GM21528 (cell line): ENCODE results near the gene RNU1-2.
"Not testable (repeated sequence)": the region's sequence is repeated elsewhere in the genome, so short reads cannot be mapped to it uniquely, and the experiment has no call there.

Experiments used
- ATAC-seq: cut with Tn5 transposase; IDR thresholded peaks from one replicate; pipeline ENCODE4 v1.9.1; 2021; ENCODE audit warnings: mild to moderate bottlenecking, moderate library complexity; ENCODE audit not compliant: unreplicated experiment, low FRiP score

RNU1-2 gene

DNA sequence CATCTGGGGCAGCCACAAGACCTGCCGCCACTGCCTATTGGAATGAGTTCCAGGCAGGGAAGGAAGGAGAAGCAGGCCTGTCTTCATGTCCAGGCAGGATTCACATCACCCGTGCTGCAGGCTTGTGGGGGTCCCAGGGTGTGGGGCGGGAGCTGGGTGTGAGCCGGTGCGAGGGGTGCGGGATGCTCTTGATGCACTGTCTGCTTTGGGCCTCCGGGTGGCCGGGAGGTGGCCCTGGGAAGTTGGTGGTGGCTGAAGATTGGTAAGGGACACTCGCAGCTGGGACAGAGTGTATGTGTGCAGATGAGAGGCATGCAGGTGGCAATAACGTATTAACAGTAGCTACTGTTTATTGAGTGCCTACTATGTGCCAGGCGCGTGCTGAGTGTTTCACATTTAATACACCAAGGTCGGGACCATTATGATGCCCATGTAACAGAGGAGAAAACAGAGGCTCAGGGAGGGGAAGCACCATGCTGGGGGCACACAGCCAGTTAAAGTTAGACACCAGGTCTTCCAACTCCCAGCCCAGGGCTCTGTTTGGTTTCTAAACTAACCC is 29.2 kb downstream of the RNU1-2 start:
- ATAC-seq, result no peak

DNA sequence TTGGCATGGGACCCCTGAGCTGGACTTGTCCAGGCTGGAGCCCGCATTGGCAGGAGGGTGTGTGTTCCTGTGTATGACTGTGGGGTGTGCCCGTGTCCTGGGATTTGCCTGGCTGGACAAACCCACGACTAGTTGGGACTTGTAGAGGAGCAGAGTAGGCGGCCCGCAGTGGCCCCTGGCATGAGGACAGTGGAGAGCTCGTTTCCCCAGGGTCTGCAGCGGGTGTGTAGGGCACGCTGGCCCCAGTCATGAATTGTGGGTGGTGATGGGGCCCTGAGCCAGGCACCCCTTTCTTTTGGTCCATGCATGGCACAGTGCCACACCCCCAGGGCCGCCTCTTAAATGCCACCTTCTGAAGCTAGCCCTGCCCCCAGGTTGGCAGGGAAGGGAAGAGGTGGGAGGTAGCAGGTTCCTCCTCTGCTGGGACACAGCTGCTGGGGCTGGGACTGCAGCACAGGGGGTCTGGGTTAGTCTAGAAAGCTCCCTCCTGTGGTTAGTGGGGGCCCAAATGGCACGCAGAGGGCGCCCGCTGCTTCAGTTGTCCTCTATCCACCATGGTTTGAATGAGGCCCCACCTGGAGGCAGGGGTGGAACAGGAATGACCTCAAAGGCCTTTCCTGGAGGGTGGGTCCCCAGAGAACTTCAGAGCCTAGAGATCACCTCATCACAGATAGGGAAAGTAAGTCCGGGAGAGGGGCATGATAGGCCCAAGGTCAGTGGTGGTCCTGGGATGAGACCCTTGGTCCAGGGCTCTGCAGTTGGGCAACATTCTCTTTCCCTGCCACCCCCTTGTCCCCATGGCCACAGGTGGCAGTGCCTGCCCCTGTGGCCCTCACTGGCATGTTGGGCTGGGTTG is 30.1 kb downstream of the RNU1-2 start:
- ATAC-seq, result no peak

DNA sequence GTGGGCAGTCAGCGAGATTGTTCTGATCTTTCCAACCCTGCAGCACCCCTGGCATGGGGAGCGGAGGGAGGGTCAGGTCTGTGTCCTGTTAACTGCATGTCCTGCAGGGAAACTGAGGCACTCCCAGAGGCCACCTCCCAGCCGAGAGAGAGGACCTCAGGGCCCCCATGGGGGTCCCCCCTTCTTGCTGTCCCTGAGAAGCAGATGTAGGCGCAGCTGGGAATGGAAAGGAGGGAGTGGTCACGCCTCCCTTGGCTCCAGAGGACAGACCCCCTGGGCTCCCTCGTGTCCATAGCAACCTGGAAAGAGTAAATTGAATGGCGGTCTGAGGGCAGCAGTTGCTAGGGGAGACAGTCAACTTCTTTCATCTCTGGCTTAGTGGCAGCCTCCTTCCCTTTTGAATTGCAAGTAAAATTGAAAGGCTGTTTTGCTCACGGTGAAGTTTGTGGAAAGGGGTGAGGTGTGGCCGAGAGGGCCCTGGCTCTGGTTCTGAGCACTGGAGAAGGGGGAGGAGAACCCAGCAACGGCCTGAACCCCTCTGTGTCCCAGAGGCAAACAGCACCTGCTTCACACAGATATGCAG is 30.8 kb downstream of the RNU1-2 start:
- no peak for ATAC-seq

DNA sequence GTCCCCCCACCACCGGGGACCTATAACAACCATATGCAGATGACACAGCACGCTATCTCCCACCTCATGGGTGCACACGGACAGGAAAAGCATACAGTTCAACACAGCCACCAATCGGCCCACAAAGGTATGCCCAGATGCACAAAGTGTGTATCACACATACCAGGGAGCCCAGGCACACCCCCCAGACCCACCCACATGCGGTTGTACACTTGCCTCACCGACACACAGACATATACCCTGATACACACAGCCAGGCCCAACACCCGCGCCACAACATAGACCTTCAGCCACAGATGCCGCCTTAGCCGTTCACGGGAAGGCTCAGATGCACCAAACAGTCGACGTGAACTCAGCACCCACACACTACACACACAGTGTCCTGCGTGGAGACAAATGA is 31.5 kb downstream of the RNU1-2 start:
- no peak for ATAC-seq

DNA sequence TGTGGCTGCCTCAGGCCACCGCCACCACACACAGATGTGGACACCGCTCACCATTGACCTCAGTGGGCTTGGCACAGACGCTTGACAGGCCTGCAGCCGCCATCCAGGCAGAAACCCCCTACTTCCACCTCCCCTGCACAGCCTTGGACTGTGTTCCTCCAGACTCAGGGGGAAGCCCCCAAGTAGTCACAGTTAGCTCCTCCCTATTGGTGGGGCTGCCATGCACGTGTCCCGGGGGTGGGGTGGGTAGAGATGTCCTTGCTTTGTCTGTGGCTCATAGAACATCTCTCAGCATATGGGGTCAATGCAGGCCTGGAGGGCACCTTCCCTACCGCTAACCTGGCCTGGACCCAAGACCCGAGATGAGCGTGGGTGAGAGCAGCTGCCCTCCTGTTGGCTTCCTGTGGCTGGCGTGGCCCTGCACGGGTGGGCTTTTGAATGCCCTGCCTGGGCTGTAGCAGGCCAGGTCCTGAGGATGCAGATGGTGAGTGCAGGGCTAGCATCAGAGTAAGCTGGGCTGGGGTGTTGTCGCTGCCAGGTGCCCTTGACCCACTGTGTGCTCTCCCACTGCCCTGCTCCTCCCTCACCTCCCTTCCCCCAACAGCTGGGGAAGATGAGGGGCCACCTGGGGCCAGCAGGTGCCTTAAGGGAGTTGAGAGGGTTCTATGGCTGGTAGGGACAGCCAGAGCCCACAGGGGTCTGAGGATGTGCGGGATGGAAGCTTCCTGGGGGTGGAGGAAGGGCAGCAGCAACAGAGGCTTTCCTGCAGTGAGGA is 32.1 kb downstream of the RNU1-2 start:
- no peak for ATAC-seq

DNA sequence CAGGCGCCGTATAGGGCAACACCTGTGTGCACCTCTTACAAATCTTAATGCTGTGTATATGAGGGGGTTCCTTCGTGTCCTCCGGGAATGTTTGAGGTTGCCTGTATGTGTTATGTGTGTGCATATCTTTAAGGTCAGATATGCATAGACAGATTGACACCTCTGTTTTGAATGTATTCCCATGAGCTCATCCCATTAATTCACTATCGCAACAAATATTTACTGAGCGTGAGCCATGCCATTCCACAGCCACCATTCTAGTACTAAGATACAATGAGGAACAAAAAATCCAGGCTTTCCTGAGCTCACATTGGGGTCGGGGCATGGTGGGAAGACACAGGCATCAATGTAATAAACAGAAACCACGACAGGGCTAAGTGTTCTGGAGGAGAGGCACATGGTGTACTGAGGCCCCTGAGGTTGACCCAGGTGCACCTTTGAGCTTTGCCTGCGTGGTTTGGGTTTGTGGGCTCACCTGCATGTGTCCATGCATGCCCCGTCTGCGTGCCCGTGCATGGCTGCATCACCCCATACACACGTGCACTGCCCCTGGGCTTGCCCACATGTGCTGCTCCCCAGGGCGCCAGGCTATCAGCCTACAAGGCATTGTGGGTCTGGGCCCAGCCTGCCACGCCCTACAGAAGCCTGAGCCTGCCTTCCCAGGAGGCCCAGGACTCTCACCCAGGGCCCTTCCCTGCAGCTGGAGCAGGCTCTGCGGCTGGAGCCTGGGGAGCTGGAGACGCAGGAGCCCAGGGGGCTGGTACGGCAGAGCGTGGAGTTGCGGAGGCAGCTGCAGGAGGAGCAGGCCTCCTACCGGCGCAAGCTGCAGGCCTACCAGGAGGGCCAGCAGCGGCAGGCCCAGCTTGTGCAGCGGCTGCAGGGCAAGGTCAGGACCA is 33.6 kb downstream of the RNU1-2 start:
- ATAC-seq, result not testable (repeated sequence)

DNA sequence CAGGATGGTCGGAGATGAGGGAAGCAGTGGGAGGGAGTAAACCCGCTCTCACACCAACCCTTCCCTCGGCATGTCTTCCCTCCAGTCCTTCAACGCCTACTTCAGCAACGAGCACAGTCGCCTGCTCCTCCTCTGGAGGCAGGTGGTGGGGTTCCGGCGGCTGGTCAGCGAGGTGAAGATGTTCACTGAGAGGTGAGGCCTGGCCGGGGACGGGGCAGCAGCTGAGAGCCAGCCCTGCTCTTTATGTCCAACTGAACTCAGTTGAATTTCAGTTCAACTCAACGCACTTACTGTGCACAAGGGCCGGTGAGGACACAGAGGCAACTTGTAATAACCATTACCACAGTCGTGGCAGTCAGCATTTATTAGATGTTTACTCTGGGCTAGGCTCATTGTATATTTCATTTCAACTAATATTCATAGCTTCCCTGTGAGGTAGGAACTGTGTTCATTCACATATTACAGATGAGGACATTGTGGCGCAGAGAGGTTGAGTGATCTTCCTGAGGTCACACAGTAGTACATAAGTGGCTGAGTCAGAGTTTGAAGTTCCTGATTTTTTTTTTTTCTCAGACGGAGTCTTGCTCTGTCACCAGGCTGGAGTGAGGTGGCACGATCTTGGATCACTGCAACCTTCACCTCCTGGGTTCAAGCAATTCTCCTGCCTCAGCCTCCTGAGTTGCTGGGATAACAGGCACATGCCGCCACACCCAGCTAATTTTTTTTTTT is 35.6 kb downstream of the RNU1-2 start:
- not testable (repeated sequence) for ATAC-seq

DNA sequence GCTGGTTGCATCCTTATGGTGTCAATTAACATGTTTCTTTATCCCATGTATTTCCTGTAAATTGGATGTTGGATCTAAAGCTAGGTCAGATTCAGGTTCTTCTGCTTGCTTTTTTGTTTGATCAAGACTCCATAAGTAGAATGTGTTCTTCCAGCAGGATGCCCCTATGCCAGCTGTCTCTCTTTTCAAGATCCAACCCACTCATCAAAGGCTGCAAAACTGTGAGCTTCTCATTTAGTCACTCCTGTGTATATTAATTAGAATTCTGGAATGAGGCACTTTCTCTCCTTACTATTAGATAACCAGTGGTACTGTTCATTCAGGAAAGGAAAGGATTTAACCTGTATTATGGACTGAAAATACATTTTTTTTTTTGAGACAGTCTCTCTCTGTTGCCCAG is 38.2 kb downstream of the RNU1-2 start:
- not testable (repeated sequence) for ATAC-seq

DNA sequence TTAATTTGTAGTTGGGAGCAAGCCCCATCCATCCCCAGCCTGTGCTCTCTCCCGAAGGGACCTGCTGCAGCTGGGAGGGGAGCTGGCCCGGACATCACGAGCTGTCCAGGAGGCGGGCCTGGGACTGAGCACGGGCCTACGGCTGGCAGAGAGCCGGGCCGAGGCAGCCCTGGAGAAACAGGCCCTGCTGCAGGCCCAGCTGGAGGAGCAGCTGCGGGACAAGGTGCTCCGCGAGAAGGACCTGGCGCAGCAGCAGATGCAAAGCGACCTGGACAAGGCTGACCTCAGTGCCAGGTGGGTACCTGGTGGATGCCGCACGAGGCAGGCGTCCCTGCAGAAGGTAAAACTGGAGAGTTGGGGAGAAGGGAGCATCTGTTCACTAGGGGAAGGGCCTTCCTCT is 40.8 kb downstream of the RNU1-2 start:
- not testable (repeated sequence) for ATAC-seq

DNA sequence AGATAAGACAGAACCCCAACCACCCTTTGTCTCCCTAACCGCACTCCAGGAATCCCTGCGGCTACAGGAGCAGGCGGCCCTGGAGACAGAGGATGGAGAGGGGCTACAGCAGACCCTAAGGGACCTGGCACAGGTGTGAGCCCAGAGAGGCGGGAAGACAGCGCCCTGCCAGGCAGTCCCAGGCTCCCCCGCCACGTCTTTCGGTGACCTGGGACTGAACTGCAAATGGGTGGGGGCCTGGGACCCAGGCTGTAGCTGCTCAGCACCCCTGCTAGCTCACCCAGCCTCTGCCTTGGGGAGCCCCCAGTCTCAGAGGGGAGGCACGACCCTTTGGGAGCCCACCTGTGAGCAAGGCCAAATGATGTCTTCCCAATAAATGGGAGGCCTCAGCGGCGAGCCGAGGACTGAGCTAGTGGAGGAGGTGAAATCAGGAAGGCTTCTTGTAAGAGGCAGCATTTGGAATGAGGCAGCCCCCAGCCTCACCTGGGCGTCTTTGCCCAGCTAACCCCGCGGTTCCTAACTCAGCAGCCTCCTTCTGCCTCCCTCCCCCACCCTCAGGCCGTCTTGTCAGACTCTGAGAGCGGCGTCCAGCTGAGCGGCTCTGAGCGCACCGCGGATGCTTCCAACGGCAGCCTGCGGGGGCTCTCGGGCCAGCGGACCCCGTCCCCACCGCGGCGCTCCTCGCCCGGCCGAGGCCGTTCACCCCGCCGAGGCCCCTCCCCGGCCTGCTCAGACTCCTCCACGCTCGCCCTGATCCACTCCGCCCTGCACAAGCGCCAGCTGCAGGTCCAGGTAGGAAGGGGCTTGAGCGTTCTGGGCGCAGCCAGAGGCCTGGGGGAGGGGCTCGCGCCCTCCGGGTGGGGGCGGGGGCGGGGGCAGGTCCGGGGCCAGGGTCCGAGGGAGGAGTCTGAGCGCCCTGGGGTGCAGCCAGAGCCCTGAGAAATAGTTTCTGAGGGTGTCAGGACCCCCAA is 42.9 kb downstream of the RNU1-2 start:
- no peak for ATAC-seq

DNA sequence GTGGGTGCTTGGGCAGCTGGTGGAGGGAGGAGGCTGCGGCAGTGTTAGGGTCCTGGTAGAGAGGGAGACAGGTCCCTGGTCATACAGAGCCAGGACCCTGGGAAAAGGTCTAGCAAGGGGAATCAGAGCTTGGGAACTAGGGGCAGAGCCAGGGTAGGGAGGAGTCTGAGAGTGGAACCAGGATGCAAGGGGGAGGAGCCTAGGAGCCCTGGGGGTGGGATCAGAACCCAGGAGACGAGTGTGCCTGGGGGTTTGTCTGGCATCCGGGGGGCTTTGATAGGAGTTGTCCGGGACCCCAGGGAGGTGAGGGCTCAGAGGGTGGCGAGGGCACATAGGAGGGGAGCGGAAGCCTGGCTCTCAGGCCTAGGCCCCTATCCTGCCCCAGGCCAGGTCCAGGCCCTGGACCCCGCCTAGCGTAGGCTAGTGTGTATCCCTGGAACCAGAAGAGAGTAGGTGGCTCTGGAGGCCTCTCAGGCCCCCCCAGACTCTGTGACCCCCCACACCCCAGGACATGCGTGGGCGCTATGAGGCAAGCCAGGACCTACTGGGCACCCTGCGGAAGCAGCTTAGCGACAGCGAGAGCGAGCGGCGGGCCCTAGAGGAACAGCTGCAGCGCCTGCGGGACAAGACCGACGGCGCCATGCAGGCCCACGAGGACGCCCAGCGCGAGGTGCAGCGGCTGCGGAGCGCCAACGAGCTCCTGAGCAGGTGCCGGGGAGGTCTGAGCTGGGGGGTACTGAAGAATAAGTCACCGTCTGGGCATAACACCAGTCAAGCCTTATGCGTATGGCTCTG is 43.8 kb downstream of the RNU1-2 start:
- not testable (repeated sequence) for ATAC-seq

DNA sequence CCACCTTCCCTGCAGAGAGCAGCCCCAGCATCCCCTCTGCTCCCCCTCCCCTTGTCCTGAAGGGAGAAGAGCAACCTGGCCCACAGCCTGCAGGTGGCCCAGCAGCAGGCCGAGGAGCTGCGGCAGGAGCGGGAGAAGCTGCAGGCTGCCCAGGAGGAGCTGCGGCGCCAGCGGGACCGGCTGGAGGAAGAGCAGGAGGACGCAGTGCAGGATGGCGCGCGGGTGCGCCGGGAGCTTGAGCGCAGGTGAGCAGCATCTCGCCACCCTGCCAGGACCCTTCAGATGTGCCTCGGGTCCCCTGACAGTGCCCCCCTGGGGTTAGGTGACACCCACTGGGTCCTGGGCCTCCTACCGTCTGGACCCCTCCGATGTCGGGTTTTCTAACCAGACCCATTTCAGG is 48.3 kb downstream of the RNU1-2 start:
- no peak for ATAC-seq

DNA sequence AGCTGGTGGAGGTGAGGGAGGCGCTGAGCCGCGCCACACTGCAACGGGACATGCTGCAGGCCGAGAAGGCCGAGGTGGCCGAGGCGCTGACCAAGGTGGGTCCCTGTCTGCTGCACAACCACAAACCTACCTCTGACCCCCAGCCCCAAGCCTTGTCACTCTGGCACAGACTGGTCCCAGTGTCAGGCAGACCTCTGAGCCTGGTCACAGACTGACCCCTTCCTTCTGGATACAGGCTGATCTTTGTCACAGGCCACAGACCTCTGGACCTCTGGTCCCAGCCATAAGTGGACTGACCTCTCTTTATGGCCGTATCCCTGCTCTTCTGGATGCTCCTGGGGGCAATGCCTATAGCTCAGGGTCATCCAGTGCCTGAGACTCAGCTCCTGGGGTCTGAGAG is 49.7 kb downstream of the RNU1-2 start:
- not testable (repeated sequence) for ATAC-seq
